ENCODE results near the gene EXOC4.

DNA sequence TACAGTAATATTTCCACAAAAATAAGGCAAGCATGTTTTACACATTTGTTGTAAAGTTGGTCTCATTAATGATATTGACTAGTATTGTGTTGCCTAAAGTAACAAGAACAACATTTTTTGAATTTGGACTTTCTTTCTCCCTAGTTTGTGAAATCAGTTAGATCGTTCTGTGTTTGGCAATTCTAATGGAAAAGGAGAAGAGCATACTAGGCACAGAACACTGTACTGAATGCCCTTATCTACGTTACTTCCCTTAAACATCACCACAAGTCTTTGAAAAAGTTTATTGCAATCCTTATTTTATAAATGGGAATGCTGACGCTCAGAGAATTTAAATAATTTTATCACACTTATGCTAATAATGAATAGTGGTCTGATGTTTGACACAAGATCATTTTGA lies 372.2 kb downstream of the EXOC4 start:
- TF ChIP-seq CTCF (IDR thresholded peaks at IDR 0.05) = no peak
- no peak for TF ChIP-seq POLR2A (IDR thresholded peaks at IDR 0.05)

Measured in vagina (tissue), 2 donors.